VCaP (cell line): ENCODE data around the gene NKX2-4.
"Not testable (repeated sequence)": the region's sequence is repeated elsewhere in the genome, so short reads cannot be mapped to it uniquely, and the experiment has no call there.

Source experiments
- H3K27ac ChIP-seq: fragments of 450-650 bp; 2 replicates; pipeline ENCODE4 v1.5.1; 2017
- TF ChIP-seq, protein P1 (sequence below): fragments of 450-650 bp; conservative IDR thresholded peaks from 2 replicates; pipeline ENCODE4 v1.5.1; 2017; ENCODE audit warnings: mild to moderate bottlenecking, moderate library complexity

NKX2-4 gene

DNA sequence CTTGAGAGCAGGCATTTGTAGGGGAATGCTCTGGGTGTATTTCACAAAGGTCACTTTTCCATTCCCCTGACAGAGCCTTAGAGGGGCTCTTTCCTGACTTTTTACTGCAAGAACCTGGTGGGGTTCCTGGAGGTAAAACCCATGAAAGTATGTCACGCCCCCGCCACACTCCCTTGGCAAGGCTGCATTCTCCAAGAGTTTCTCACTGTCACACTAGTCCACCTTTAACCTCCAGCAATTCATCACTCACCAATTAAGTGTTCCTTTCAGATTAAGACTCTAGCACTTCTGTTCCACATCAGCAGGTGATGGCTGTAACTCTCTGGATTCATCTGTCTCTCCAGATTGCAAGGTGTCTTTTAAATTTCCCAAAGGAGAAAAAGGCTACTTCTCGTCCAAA, 32.7 kb upstream of the NKX2-4 start:
- H3K27ac ChIP-seq: no peak overlapping the region

DNA sequence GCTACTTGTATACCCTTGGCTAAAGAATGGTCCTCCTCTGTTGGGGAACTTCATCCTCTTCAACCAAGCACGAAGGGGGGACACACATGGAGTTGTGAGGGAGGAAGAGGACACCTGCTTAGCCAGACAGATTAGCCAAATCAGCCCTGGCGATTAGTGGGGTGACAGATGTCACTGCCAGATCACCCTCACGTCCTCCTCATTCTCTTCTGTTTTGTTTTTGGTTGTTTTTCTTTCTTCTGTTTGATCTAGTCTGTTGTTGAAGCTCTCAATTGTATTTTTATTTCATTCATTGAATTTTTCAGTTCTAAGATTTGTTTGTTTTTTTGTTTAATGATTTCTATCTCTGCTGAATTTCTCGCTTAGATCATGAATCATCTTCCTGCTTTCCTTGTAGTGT, 27.5 kb upstream of the NKX2-4 start:
- no peak overlapping the region for H3K27ac ChIP-seq
- TF ChIP-seq, protein P1, sequence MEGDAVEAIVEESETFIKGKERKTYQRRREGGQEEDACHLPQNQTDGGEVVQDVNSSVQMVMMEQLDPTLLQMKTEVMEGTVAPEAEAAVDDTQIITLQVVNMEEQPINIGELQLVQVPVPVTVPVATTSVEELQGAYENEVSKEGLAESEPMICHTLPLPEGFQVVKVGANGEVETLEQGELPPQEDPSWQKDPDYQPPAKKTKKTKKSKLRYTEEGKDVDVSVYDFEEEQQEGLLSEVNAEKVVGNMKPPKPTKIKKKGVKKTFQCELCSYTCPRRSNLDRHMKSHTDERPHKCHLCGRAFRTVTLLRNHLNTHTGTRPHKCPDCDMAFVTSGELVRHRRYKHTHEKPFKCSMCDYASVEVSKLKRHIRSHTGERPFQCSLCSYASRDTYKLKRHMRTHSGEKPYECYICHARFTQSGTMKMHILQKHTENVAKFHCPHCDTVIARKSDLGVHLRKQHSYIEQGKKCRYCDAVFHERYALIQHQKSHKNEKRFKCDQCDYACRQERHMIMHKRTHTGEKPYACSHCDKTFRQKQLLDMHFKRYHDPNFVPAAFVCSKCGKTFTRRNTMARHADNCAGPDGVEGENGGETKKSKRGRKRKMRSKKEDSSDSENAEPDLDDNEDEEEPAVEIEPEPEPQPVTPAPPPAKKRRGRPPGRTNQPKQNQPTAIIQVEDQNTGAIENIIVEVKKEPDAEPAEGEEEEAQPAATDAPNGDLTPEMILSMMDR: no peak

More for the DNA sequence above, 32.7 kb upstream of the NKX2-4 start:
- TF ChIP-seq, protein P1: no peak

DNA sequence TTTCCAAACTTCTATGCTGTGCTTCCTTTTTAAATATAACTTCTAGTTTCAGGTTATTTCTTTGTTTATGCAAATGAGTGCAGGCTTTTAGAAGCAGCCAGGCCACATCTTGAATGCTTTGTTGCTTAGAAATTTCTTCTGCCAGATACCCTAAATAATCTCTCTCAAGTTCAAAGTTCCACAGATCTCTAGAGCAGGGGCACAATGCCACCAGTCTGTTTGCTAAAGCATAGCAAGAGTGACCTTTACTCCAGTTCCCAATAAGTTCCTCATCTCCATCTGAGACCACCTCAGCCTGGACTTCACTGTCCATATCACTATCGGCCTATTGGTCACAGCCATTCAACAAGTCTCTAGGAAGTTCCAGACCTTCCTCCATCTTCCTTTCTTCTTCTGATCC, 26.4 kb upstream of the NKX2-4 start:
- not testable (repeated sequence) for H3K27ac ChIP-seq

DNA sequence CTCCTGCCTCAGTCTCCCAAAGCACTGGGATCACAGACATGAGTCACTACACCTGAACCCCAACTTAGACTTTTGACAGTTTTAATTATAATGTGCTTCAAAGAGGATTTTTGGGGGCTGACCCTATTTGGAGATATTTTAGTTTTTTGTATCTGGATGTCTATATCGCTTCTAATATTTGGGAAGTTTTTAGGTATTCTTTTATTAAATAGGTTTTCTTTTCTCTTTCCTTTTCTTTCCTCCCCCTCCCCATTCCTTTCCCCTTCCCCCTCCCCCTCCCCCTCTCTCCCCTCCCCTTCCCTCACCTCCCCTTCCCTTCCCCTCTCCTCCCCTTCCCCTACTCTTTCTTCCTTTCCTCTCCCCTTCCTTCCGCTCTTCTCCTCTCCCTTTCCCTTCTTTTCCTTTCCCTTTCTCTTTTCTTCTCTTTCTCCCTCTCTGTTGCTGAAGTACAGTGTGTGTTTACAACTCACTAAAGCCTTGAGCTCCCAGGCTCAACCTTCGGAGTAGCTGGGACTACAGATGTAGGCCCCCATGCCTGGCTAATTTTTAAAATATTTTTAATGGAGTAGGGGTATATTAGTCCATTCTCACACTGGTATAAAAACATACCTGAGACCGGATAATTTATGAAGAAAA, 24.4 kb upstream of the NKX2-4 start:
- H3K27ac ChIP-seq: no peak overlapping the region
- TF ChIP-seq, protein P1: no peak

DNA sequence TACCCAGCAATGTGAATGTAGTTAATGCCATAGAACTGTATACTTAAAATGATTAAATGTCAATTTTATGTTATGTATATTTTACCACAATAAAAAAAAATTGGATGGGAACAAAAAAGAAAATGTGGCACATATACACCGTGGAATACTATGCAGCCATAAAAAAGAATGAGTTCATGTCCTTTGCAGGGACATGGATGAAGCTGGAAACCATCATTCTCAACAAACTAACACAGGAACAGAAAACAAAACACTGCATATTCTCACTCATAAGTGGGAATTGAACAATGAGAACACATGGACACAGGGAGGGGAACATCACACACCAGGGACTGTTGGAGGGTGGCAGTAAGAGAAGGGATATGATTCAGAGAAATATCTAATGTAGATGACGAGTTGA, 21.8 kb upstream of the NKX2-4 start:
- H3K27ac ChIP-seq: not testable (repeated sequence)

GRCh38 chr20:21413996-21414395, 16.7 kb upstream of the NKX2-4 start:
- H3K27ac ChIP-seq: not testable (repeated sequence)

DNA sequence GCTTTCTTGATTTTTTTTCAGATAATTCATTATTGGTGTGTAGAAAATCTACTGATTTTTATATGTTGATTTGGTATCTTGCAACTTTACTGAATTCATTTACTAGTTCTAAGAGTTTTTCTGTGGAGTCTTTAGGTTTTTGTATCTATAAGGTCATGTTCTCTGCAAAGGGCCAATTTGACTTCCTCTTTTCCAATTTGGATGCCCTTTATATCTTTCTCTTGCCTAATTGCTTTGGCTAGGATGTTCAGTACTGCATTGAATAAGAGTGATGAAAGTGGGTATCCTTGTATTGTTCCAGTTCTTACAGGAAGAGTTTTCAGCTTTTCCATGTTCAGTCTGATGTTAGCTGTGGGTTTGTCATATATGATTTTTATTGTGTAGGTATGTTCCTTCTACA, 14.4 kb upstream of the NKX2-4 start:
- no peak overlapping the region for H3K27ac ChIP-seq
- TF ChIP-seq, protein P1: no peak

DNA sequence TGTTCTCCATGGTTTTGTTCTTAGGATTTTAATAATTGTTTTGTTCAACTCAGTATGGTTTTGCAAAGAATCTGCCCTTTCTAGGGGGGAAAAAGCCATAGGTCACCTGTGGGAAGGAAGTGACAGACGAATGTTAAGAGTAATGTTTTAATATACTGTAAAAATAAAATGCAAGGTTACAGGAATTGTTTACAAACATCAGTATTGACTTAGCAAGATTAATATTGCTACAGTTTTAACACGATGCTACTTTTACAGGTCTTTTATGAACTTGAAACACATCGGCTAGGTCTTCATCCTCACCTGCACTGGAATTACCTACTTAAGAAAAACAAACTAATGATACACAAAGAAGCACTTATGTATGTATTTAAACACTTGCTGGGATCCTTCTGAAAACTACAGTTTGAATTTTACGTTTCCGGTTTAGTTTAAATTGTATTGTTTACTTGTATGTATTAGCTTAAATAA, 1.7 kb upstream of the NKX2-4 start:
- TF ChIP-seq, protein P1: no peak

DNA sequence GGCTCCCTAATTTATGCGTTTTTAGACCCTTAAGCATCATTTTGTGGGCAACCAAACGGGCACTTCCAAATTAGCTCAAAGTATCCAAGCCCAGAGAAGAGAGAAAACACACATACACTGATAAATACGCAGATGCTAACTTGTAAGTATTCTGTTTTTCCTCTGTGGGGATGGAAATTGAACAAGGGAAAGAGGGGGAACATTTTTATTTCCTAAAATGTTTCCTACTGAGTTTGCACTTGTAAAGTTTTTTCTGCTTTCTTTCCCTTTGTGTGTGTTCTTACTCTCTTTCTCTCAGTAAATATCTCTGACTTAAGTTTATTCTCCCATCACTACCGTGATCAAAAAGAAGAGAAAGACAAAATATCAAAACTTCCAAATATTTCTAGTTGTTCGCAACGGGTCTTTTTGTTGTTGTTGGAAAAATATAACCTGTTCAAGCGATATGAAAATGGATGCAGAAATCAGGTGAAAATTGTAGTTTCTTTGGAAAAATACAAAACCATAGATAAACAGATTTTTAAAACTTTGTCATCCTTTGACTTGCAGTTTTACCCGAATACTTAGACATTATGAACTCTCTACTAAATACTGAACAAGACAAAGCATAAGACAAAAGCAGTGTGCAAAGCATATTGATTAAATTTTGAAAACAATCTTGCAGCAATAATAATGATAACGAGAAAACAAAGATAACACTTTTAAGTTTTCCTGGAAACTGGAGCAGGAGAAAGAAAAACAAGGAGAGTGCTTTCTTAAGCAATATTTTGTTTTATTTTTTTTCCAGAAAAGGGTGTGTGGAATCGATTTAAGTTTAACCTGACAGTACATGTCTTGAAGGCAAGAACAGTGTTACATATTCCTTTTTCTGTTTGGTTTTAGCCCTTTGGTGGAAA, 1.0 kb upstream of the NKX2-4 start:
- TF ChIP-seq, protein P1: no peak
- H3K27ac ChIP-seq: no peak overlapping the region

More for the DNA sequence above, 1.7 kb upstream of the NKX2-4 start:
- no peak overlapping the region for H3K27ac ChIP-seq
